ENCODE results near the gene CDO1.

Gene CDO1

GRCh38 chr5:115816226-115817081 lies at the start of gene CDO1:
Gene CDO1 (minus strand): TSS chr5:115816659. CDS start chr5:115816397, 262 bp downstream.
- peak; percentile 27 to 60 for DNase-seq

GRCh38 chr5:115859378-115859777 lies 42.9 kb upstream of the CDO1 start:
- no peak for DNase-seq

- DNase-seq: no peak
Measured at GRCh38 chr5:115858396-115858795, 41.9 kb upstream of the CDO1 start.

DNA sequence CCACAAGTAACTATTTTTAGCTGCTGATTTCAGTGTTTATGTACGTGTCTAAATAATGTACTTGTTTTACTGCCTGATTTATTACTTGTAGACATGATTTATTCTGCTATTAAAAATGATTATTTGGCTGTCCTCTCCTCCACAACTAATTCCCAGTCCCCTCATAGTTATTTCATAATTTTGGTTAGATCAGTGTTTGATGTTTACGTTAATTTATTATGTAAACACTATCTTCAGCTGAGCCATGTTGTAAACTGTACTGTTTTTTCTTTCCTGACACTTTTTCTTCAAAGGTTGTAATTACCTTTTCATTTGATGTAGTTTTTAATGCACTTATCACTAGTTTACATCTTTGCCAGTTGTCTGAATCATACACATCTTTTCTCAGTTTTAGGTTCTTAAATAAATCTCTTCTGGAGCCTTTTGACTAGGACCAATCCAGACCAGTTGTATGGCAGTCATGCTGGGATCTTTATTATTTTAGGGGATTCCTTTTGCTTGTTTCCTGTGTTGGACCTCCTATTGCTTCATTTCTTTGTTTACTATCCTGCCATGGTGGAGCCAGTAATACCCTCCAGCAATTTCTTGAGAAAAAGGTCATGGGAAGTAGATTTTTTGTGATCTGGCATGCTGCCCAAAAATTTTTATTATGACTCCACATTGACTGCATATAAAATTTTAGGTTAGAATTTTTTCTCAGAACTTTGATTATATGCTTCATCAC lies 41.3 kb upstream of the CDO1 start:
- DNase-seq: no peak

DNA sequence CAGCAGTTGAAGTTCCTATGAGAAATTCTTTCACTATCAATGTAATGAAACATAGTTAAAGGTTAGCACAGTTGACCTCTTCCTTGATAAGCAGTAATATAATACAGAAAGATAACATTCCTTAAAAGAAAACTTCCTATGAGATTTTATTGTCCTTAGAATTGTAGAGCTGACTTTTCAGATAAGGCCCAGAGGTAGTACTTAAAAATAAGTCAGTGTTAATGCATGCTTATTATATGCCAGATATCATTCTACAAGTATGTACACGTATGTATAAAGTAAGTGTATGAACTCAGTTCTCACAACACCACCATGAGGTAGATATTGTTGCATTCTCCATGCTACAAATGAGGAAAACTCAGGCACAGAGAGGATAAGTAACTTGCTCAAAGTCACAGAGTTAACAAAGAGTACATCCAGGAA lies 40.6 kb upstream of the CDO1 start:
- no peak for DNase-seq

DNA sequence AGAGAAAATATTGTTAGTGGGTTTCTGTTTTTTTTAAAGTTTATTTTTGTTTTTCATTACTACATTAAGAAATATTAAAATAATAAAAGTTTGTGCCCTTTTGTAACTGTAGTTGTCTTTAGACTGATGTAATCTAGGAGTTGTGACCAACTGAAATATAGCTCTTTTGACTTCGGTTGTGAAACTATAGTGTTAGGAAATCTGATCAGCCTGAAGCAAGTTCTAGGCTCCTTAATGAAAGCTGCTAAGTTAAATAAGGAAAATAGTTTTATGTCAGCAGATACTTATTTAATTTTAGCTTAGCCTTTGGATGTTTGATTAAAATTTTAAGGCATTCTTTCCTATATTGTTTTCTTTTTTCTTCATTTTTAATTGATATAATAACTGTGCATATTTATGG lies 39.5 kb upstream of the CDO1 start:
- peak in 1 of 2 experiments; percentile 14 for DNase-seq

- DNase-seq: no peak
Measured at GRCh38 chr5:115854139-115854538, 37.7 kb upstream of the CDO1 start.

GRCh38 chr5:115850744-115851416 lies 34.4 kb upstream of the CDO1 start:
- DNase-seq: no peak

DNA sequence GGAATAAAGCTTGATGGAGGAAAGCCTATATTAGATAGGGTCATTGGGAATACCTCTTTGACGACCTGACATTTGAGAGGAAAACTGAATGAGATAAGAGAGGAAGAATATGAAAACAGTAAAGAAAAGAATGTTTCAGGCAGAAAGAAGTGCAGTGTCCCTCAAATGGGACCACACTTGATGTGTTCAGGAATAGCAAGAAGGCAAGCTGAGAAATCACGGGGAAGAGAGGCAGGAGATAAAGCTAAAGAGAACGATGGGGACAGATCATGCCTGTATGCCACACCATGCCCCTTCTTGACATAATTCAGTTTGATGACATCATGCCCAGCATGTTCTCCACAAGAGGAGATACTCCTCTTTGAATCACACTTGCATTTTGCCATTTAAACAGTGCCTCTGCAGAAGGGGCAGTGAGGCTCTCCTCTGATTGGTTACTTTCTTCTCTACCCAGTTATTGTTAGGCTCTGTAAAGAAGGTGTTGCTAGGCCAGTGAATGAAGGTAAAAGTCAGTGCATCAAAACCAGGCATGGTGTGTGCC lies 32.9 kb upstream of the CDO1 start:
- no peak for DNase-seq

DNA sequence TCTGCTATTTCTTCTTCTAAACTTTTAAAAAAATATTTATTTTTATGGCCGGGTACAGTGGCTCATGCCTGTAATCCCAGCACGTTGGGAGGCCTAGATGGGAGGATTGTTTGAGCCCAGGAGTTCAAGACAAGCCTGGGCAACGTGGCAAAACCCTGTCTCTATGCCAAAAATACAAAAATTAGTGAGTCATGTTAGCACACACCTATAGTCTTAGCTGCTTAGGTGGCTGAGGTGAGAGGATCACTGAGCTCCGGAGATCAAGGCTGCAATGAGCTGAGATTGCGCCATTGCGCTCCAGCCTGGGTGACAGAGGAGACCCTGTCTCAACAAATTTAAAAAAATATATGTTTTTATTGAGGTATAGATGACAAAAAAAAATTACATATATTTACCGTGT lies 30.8 kb upstream of the CDO1 start:
- DNase-seq: no peak

GRCh38 chr5:115844321-115844817 lies 27.9 kb upstream of the CDO1 start:
- DNase-seq: no peak

- DNase-seq: no peak
Measured at GRCh38 chr5:115843444-115844130, 27.1 kb upstream of the CDO1 start.

GRCh38 chr5:115842952-115843351 lies 26.5 kb upstream of the CDO1 start:
- peak in 1 of 2 experiments; percentile 36 for DNase-seq

DNA sequence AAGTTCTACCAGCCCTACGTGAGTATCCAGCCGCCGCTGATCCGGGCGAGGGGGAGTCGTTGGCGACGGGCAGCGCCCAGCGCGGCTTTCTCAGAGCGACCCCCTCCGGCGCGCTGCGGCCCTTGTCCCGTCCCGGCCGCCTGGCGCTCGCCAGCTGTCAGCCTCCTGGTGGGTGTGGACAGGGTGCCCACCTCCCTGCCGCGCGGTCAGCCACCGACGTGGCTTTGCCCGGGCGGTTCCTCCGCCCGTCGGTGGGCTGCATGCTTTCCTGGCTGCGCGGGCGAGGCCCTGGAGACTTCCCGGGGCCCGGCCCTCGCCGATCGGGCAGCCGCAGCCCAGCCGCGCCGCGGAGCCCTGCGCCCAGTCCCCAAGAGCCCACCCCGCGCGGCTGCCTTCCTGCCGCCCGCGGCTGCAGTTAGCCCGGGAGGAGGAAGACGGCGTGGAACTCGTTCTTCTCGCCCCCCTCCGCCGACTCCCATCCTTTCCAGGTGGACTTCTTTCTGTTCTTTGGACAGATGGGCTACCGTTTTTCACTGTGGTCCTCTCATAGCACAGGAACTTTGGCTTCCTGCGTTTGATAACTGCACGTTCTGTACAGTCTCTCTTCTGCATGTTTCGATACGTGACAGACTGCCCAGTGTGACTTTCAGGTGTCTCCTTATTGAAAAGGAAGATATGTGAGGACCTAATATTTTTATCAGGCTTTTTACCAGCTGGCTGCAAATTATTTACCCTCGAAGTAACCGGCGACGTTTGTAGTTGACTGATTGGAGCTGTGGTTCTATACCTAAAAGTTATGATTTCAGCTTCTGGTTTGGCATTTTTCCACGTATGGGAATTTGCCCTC lies 25.9 kb upstream of the CDO1 start:
- peak; percentile 33 to 52 for DNase-seq

- peak; percentile 93 to 96 for DNase-seq
Measured at GRCh38 chr5:115841382-115842088, 25.1 kb upstream of the CDO1 start, which contains the start of the genes AP3S1 and ATG12. Gene AP3S1 (plus strand): TSS chr5:115841935. CDS start chr5:115842038, 103 bp downstream. Gene ATG12 (minus strand): TSS chr5:115841565. CDS start chr5:115841552, 13 bp downstream.

GRCh38 chr5:115840873-115841272 lies 24.4 kb upstream of the CDO1 start:
- DNase-seq: no peak

- DNase-seq: peak; percentile 83 to 84
Measured at GRCh38 chr5:115838885-115839518, 22.5 kb upstream of the CDO1 start.

DNA sequence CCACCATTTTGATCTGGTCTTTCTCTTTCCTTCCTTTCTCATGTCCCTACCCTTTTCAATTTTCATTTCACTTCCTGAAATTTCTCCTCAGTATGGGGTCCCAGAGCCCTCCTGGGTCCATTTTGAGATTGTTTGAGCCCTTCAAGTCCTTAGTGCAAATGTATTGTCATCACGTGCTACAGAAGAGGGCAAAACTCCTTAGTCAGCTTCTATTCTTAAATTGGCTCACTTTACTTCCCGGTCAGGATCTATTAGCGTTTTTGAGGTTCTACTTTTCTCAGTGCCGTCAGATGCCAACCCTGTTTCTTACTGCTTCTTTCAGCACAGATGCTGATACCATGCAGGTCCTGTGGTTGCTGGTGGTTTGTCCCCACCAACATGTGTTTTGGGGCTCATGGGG lies 19.0 kb upstream of the CDO1 start:
- DNase-seq: no peak

- peak; percentile 37 to 65 for DNase-seq
Measured at GRCh38 chr5:115831163-115831768, 14.8 kb upstream of the CDO1 start.

- no peak for DNase-seq
Measured at GRCh38 chr5:115829913-115830312, 13.5 kb upstream of the CDO1 start.
